Middle frontal gyrus (tissue), 1 donor: ENCODE data around the gene WWOX.

Source experiments
- DNase-seq: peaks from one replicate; pipeline ENCODE4 v3.0.0-alpha.2; 2015; ENCODE audit warnings: low spot score; ENCODE audit errors: extremely low spot score

The WWOX gene

GRCh38 chr16:78140818-78141466 is 41.5 kb downstream of the WWOX start:
- DNase-seq: no peak

GRCh38 chr16:78142788-78143187 is 43.3 kb downstream of the WWOX start:
- DNase-seq: no peak

- no peak for DNase-seq
Measured at GRCh38 chr16:78146807-78147206, 47.4 kb downstream of the WWOX start.

GRCh38 chr16:78147911-78148401 is 48.5 kb downstream of the WWOX start:
- DNase-seq: no peak

- DNase-seq: no peak
Measured at GRCh38 chr16:78150233-78150632, 50.8 kb downstream of the WWOX start.

DNA sequence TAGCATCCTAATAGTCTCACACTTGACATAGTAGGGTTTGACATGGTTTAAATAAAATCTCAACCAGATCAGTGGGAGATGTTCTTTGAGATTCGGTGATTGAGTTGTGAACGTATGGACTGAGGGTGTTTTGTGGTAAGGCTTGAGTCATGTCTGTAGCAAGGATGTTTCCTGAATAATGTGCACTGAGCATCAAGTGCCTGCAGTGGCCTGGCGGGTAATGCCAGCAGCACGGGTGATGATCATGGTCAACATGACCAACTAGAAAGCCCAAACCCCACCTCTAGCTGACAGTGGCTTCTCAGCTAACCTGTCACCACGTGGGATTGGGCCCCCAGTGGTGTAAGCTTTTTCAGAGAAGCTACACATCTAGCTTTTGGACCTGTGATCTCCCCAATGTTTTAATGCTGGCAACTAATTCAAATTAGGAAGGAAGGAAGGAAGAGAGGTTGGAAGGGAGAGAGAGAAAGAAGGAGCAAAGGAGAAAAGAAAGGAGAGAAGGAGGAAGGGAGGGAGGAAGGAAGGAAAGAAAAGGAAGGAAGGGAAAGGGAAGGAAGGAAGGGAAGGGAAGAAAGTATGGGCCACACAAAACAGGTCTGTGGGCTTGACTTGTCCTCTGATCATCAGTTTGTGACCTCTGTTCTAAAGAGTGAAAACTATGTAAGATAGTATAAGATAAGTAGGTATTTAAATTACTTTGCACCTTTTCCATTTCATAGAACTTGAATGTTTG is 55.4 kb downstream of the WWOX start:
- DNase-seq: no peak

GRCh38 chr16:78155791-78156345 is 56.4 kb downstream of the WWOX start:
- no peak for DNase-seq

GRCh38 chr16:78161023-78161729 is 61.7 kb downstream of the WWOX start:
- no peak for DNase-seq

- DNase-seq: no peak
Measured at GRCh38 chr16:78163772-78164670, 64.6 kb downstream of the WWOX start.

DNA sequence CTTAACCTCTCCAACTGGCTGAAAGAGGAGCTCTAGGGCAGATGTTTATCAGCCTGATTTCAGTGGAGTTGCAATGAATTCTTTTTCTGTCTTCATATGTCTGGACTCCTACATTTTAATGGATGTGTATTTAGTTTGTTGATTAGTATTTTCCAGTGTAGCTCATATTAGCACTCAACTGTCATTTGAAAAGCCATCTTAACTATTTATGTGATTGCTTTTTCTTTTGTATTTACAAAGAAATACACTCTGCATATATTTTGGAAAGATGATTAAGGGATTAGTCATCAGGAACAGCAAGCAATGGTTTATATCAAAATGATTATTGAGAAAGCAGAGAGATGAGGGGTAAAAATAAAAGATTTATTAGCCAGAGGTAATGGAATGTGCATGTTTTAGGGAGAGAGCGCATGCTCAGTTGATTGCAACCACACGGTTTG is 71.1 kb downstream of the WWOX start:
- DNase-seq: no peak

DNA sequence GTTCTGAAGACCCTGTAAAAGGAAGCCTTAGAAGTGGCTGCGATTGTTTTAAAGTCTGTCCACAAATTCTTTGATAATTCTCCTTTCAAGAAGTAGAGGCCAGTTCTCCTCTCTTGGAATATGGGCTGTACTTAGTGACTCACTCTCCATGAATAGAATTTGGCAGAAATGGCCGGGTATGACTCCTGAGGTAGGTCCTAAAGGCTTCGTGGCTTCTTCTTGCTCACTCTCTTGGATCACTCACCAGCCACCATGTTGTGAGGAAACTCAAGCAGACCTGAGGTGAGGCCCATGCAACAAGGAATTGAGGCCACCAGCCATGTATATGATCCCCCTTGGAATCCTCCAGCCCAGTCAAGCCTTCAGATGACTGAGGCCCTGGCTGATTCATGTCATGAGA is 75.8 kb downstream of the WWOX start:
- DNase-seq: no peak

DNA sequence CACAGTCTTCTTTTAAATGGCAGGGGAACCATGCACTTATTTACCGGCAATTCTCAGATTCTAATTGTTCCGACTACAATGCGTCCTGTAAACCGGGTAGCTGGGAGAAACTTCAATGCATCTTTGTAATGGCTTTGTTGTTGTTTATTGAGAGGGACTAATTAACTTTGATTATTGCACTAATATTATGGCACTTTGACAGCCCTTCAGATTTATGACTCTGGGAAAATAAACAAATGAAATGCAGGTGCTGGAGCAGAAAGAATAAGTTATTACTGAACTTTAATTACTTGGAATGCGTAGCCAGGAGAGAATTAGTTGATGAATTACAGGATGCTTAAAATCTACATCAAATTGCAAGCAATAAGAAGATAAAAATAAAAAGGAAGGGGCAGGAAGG is 77.0 kb downstream of the WWOX start:
- DNase-seq: no peak

GRCh38 chr16:78177218-78177617 is 77.8 kb downstream of the WWOX start:
- DNase-seq: no peak

GRCh38 chr16:78177987-78178386 is 78.5 kb downstream of the WWOX start:
- DNase-seq: no peak

GRCh38 chr16:78179666-78180065 is 80.2 kb downstream of the WWOX start:
- no peak for DNase-seq

GRCh38 chr16:78180349-78180748 is 80.9 kb downstream of the WWOX start:
- DNase-seq: no peak

- peak; percentile 31 for DNase-seq
Measured at GRCh38 chr16:78183437-78184237, 84.2 kb downstream of the WWOX start.

- DNase-seq: no peak
Measured at GRCh38 chr16:78184238-78185183, 85.1 kb downstream of the WWOX start.

DNA sequence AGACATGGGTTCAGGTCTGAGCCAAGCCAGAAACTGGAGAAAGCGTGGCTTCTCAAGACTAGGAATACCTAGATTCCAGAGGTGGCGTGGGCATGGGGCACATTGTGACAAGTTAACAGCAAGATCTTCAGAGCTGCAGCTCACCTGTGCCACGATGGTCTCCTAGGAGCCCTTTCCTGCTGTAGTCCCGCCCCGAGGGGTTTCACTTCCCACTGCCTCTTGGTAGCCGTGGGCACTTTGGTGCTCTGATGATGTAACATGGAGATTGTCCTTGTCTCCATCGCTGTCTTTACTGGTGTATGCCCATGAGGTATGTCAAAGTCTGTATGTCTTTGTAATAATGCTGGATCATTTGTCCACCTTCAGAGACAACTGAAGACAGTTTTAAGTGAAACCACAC is 89.7 kb downstream of the WWOX start:
- no peak for DNase-seq
